HG03175 (cell line): ENCODE results near the gene ITPKB.
"Not testable (repeated sequence)": the region's sequence is repeated elsewhere in the genome, so short reads cannot be mapped to it uniquely, and the experiment has no call there.

Source experiments
- ATAC-seq: cut with Tn5 transposase; IDR thresholded peaks from one replicate; pipeline ENCODE4 v1.9.1; 2021; ENCODE audit warnings: mild to moderate bottlenecking, moderate library complexity; ENCODE audit not compliant: unreplicated experiment

ITPKB gene

DNA sequence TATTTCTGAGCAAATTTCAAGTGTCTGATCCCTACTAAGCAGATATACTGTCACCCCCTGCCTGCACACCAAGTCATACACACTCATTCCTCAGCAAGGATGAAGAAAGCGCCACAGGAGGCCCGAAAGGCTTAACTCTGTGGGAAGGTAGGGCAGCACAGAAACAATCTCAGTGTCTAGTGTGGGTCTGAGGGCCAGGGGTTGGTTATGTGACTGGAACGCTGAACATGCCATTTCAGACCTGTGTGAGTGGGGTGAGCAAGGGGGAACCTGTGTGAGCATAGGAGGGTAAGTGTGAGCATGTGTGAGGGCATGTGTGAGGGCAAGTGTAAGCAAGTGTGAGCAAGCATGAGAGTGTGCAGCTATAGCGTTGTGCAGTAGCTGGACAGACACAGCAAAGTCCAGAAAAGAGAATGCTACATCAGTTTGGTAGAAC, 6.2 kb downstream of the ITPKB start:
- ATAC-seq: no peak

DNA sequence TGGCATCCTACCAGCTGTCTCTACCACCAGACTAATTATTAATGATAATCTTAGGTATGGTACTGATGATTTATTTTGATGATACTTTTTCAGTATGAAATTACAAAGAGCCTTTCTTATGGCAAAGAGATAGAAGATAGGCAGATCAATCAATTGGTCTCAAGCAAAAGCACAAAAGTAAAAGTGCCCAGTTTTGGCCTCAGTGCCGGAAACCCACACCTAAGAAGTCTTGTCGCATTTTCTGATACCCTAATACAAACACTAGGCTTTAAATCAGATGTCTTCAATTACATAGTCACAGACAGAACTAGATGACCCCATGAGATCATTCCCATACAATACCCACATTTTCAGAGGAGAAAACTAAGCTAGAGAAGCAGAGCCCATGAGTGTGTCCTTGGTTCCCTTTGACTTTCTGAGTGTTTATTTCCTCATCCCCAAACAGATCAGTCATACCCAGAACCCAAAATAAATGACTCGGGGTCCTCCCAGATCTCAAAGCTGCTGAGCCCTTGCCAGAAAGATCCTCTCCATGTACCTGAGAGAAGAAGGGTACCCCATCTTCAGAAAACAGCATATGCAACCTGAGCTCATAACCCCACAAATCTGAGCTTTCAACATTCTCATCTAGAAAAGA, 7.7 kb downstream of the ITPKB start:
- ATAC-seq: no peak

DNA sequence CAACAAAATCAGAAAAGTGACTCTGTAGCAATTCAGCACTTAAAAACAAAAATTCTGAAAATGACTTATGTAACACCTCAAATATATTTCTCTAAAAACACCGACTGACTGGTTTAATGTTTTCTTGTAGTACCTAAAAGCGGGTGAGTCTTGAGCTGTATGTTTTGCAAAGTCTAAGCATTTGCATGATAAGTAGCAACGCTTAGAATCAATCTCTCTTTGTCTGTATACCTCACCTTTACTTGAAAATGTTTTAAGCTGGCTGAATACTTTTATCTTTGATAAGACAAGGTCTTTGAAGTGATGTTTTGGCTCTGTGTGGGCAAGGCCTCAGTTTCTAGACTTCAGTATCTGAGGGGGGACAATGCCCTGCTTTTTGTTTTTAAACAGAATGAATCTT, 8.2 kb downstream of the ITPKB start:
- ATAC-seq: no peak

DNA sequence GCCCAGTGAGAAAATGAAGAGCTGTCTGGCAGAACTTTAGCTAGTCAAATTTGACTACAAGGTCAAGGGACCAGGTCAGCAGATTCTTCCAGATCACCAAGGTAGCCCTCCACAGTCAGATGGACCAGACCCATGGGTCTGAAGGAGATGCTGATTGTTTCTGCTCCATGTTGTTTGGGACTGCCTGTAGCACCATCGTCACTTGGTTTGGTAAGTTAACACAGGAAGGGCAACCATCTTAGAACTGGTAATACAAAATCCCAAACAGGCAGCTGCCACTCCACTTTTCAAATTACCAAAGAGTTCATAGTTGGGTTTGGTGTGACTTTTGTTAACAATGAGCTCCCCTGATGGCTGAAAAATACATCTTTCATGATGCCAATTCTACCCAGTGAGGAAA, 9.0 kb downstream of the ITPKB start:
- ATAC-seq: no peak

DNA sequence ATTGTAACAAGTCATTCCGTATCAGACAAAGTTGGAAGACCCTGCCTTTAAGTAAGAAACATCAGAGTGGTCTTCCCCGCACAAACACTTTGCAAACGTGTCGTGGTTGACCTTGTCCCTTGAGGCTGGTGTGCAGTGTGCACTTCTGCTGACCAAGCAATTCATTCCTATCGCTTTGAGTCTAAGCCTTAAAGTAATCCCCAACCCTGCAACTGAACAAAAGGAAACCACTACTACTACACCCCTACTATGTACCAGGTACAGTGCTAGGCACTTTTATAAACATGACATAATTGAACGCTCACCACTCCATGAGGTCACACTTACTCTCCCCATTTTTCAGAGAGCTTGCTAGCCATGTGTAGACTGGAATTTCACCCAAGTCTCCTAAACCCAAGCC, 10.6 kb downstream of the ITPKB start:
- ATAC-seq: no peak

DNA sequence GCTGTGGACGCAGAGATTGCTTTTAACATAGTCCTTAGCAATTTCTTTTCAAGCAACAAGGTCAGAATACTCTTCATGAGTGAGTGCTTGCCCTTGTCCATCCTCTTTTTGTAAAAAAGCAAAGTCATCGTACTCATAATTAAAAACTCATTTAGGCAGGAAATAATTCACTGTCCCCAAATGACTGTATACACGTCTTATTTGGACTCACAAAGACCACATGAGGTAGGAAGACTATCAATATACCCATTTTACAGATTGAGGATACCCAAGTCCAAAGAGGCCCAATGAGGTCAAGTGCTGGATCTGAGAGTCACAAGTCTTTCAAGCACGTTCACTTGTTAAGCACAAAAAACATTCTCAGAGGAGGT, 13.2 kb downstream of the ITPKB start:
- ATAC-seq: no peak

DNA sequence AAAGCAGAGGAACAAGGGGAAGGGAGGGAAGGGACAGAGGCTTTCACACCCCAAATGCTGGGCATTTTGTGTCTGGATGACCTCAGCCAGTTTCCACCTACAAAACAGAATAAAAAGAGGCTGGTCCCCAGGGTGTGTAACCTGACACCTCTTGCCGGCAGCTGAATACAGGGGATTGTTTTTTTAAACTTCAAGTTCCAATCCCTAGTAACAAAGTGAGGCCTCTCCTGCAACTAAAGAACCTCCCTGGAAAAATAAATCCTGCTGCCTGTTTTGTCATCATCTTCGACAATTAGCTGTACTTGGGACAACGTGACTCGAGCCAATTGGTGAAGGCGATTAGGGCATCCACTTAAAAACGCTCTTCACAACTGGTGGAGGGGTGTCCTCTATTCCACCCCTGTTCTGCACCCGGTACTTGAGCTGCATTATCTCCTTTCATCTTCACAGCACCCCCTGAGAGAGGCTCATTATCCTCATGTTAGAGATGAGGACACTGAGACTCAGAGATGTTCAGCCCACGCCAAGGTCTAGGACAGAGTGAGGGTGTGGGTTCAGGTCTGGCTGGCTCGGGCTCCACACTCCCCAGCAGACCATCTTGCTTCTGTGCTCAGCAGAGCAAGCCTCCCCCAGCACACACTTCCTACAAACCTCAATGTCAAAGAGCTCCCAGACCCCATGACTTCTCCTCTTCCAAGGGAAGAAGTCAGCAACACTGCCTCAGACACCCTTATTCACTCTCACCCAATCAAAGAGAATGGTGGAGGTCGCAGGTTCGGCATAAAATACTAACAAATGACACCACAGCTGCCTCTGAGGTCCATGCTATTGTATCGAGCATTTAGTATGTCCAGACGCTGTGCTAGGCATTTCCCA, 15.2 kb downstream of the ITPKB start:
- ATAC-seq: peak; percentile 4

DNA sequence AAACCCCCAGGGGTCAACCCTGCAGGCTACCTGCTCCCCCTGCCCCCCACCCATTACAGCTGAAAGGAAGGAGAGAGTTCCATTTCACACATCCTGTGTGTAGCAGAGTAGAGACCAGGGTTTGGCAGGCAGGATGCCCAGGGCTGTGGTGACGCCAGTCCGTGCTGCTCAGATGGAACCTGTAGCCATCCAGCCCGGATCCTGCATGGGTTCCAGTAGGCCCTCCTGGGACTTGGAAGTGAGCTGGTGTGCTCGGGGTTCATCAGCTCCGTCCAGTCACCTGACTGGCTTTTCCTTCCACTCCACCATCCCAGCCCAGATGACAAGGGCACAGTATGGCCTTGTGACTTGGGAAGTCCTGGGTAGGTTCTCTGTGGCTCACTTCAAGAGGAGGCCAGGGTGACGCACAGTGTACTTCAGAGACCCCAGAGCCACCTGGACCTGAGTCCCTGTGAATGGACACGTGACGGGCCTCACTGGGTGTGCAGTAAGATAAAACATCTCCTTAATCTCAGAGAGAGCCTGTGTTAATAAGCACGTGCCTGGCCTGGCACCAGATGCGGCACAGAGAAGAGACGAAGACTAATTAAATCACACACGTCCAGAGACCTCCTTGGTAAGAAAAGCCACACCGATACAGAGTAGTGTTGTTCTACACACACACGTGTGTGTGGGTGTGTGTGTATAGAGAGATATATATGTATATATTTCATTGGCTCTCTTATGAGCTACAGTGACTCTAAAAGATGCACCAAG, 16.0 kb downstream of the ITPKB start:
- no peak for ATAC-seq

DNA sequence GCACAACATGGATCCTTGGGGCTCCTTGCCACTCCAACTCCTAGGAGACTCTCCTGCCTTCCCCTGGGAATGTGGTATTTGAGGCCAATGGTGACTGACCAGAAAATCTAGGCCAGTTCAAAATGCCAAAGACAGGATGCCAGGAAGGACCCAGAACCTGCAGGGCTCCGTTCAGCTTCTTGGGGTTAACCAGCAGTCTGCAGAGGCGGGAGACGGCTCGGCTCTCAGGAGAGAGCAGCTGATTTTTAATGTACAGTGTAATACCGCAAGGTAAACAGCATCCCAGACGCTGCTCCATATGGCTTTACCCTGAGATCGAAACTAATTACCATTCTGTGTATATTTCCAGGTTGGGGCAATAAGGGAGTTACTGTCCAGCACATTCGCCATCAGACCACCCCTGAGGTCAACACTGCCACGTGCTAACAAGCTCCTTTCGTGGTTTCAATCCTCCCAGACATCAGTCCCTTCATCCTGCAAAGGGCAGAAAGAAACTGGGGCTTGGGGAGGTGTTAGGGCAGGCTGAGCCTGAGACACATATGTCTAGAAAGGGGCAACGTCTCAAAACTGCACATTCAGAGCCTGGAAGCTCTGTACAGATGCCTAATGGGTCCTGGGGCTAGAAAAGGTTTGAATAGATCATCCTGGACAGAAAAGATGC, 16.7 kb downstream of the ITPKB start:
- ATAC-seq: no peak

DNA sequence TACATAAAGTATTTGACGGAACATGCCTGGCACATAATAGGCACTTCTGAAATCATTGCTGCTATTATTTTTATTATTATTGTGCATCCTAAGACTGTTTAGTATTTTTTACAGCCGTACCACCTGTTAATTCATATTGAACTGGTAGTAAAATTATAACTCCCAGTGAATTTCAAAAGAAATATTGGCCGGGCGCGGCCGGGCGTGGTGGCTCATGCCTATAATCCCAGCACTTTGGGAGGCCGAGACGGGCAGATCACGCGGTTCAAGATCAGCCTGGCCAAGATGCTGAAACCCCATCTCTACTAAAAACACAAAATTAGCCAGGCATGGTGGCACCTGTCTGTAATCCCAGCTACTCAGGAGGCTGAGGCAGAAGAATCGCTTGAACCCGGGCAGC, 18.5 kb downstream of the ITPKB start:
- not testable (repeated sequence) for ATAC-seq

DNA sequence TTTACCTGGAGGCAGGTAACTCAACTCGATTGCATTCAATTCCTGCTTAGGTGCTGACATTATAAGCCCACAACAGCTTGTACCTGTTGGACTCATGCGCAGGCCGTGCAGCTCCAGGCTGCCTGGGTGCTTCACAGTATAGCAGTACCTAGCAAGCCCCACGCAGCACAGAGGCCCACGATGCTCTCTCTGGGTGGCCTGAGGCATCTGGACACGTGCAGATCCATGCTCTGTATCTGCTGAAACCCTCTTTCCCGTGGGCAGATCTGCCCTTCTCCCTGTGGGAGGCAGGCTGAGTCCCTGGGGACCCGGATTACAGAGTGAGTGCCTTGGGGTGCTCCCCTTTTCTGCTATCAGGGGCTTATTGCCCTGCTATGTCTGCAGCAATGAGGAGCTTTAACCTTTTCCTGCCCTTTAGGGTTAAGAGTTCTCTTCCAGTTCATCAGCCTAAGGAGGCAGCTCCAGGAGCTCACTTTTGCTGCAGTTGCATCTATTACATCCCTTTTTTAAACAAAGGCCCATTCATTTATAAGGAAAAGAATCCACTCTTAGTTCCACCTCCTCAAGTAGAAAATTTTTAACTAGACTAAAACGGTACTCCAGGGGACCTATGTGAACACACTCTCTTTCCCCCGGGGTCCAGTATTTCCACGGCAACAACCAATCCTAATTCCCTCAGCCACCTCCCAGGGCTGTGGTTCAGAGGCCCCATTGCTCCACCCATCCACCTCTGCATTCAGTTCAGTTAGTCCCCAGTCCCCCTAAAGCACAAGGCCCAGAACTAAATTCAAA, 19.3 kb downstream of the ITPKB start:
- no peak for ATAC-seq

DNA sequence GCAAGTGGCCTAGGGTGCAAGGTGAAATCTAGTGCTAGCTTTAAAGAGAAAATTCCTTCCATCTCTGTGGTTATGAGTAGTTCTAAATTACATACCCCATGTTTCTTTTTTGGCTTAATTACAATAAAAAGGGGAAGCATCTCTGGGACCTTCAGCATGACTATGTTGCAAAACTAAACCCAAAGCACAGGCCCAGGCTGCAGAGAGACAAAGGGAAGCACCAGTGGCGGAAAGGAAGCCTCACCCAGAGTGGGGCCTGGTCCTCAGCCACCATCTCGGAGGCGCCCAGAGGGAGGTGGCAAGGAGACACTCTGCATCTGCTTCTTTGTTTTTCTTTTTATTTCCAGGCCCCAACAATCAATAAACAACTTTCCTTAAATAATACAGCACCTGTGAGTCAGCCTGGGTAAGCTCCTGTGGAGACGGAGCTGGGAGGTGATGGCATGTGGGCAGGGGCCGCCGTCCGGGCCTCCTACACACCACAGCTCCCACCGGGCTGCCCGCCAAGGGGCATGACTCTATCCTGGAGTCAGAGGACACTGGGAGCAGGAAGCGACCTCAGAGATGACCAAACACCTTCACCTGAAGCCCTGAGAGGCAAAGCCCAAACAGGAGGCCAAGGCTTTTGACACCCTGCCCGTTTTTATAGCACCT, 21.7 kb downstream of the ITPKB start:
- ATAC-seq: no peak

DNA sequence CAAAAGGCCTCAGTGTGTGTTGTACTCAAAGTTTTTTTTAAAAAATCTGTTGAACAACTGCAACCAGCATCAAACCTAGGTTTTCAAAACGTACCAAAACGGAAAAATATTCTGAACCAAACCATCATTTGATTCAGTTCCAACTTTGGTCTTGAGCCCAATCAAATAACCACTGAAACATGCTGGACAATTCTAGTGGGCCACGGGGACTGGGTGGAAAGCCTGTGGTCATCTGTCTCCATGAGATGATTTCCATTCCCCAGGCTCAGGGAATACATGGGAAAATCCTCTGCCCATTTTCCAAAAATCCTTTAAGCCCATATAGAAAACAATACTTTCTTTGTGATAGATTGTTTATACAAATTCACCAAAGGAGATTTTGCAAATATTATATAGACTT, 22.5 kb downstream of the ITPKB start:
- no peak for ATAC-seq

DNA sequence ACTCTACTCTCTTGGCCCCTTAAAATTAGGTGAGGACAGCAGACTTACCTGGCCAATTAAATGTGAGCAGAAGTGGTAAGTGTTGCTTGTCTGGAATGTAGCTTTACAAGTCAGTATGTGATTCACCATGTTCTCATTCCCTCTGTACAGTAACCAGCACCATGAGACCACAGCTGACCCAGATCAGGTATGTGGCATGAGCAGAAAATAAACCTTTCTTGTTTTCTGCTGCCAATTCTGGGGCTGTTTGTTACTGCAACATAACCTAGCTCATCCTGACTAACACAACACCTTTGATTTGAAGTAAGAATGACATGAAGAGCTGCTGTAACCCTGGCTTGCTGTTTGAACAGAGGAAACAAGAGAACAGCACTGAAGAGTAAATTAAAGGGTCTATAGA, 24.9 kb downstream of the ITPKB start:
- no peak for ATAC-seq

DNA sequence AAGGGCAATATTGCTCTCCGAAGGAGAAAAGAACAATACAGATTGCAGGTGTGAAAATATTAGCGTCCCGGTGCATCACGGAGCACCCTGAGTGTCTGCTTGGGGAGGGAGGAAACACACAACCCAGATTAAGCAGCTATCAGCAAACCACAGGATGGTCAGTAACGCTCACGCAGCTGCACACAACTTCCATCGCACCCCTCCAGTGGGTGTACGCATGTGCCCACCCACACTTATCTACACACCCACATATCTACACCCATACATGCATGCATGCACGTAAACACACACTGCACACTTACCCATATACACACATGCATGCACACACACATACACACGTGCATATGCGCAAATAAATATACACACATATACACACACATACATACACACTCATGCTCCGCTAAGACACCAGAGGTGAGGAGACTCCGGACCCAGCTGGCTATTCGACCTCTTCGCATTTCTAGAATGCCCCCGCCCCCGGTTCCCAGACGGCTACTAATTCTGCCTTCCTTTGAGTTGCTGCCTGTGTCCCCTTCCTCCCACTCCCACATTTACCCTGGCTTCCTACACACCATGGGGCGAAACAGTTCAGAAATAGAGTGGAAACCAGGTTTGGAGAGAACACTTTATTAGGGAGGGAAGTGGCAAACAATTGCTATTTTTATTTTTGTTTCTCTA, 26.2 kb downstream of the ITPKB start:
- ATAC-seq: no peak

DNA sequence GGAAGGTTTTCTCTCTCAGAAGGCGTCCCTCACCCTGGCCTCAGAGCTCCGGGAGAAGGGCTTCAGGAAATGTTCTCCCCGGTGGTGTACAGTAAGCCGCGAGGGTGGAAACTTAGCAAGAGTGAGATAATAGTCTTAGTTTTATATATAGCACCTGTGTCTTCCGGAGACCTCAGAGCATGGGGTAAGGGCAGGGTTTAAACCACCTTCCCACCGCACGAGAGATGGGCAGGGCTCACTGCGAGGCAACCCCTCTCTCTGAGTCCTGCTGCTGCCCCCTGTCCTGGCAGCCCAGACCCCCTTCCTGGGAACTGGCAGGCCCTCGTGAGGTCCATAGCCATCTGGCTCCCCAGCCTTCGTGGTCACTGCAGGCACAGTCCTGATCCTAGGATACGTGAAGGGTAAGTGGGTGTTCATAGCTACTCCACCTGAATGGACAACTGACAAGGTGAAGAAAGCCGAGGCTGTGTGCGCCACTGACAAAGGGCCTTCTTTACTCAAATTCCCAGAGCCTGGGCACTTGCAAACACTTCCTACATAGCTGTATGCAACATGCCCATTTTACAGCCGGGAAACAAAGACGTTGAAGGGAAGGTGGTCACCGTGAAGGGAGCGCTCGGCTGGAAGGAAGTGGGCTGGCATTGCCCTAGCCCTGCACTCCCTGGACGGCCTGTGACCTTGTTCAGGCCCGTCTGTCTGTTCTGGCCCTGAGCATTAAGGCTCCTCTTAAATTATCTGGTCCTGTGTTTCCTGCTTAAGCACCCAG, 26.9 kb downstream of the ITPKB start:
- peak; percentile 66 for ATAC-seq

DNA sequence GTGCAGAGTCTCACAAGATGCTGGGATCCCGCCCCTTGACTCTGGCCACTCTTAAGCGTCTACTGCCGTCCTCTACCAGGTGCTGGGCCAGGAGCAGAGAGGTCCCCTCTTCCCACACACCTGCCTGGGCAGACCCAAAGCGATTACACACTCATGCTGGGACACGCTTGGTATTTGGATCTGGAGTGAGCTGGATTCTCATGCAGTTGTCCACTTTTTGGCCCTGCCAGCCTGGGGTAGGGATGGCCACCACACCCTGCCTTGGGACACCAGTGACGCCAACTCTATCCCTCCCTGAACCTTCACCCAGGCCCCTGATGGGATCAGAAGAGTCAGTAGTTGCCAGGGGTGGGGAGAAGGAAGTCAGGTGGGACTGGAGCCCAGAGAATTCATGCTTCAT, 28.6 kb downstream of the ITPKB start:
- ATAC-seq: no peak

DNA sequence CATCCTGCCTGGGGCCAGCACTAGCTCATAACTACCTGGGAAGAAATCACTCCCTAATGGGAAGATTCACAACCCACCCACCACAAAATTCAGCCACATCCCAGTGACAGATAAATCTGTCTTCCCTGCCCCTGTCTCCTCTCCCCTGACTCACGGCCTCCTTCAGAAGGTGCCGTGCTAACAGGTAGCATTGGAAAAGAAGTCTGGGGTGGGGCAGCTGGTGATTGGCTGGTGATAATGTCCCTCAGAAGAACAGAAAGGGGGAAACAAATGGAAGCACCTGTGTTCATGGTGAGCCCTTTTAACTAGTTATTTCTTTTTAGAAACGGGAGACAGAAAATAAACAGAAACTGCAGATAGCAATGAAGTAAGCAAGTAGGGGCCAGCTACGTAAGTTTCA, 29.1 kb downstream of the ITPKB start:
- ATAC-seq: no peak

DNA sequence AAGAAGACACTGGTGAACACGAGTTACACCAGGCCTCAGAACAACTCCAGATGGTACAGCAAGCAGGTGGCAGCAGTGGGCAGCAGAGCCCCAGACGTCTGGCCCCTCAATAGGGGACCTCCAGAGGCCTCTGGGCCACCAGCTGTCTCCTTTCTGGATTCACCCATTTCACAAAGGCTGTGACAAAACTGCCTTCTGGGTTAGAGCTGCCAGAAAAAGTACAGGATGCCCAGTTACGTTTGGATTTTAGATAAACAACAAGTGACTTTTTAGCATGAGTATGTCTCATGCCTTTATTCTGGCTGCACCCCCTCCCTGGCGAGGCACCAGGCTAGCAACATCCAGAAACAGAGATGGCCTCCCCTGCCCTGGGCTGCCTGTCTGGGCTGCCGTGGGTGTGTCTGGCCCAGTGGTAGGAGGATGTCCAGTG, 30.1 kb downstream of the ITPKB start:
- no peak for ATAC-seq
